GM23338 (cell line): ENCODE measurements around the gene MMP26. TPM values are rescaled to one million over a fixed set of nuclear protein-coding genes. Genes with fewer than 3 reads are reported as not detected.

ENCODE experiments used
- polyA plus RNA-seq: library from polyadenylated mRNA; unstranded; fragments of >200 nt; fragmentation: Nextera tagmentation; extraction: Ambion mirVana; gene quantifications from 2 replicates; pipeline ENCODE4 v1.2.1, GENCODE V29; 2016
- total RNA-seq: library from RNA; depleted of rRNA; stranded (reverse); fragments of >200 nt; shearing (Covaris generic); gene quantifications from 2 replicates; pipeline ENCODE4 v1.2.3, GENCODE V29; 2014; rRNA removed

Gene MMP26
- total and polyA plus RNA-seq, 2 experiments from 2014 or later = not detected

Other genes with a start within 250 kb of the MMP26 start
- not detected in 2 replicates for gene OR52K1, start 222.1 kb upstream of the MMP26 start, total RNA-seq
- not detected in 2 replicates for gene OR52K1, start 222.1 kb upstream of the MMP26 start, polyA plus RNA-seq
- not detected in 2 replicates for gene OR52M1, start 159.6 kb upstream of the MMP26 start, total RNA-seq
- not detected in 2 replicates for gene OR52M1, start 159.6 kb upstream of the MMP26 start, polyA plus RNA-seq
- not detected in 2 replicates for gene OR52I2, start 123.0 kb upstream of the MMP26 start, total RNA-seq
- gene OR52I2, start 123.0 kb upstream of the MMP26 start, polyA plus RNA-seq = 0.03 TPM in 1 of 2 replicates, not detected in the other
- gene OR52I1, start 110.7 kb upstream of the MMP26 start, total RNA-seq = not detected in 2 replicates
- gene OR52I1, start 110.7 kb upstream of the MMP26 start, polyA plus RNA-seq = not detected in 2 replicates
- gene TRIM68, start 96.6 kb upstream of the MMP26 start, total RNA-seq = 4.2 and 5.7 TPM in 2 replicates
- gene TRIM68, start 96.6 kb upstream of the MMP26 start, polyA plus RNA-seq = 1.6 and 2.2 TPM in 2 replicates
- gene OR51D1, start 67.3 kb upstream of the MMP26 start, total RNA-seq = not detected in 2 replicates
- gene OR51D1, start 67.3 kb upstream of the MMP26 start, polyA plus RNA-seq = not detected in 2 replicates
- not detected in 2 replicates for gene OR51E1, start 60.8 kb upstream of the MMP26 start, total RNA-seq
- gene OR51E1, start 60.8 kb upstream of the MMP26 start, polyA plus RNA-seq = not detected in 2 replicates
- not detected in 2 replicates for gene OR51E2, start 6.9 kb upstream of the MMP26 start, total RNA-seq
- gene OR51E2, start 6.9 kb upstream of the MMP26 start, polyA plus RNA-seq = not detected in 2 replicates
- gene OR51F1, start 65.2 kb downstream of the MMP26 start, total RNA-seq = not detected in 2 replicates
- gene OR51F1, start 65.2 kb downstream of the MMP26 start, polyA plus RNA-seq = not detected in 2 replicates
- not detected in 2 replicates for gene OR52R1, start 99.6 kb downstream of the MMP26 start, total RNA-seq
- gene OR52R1, start 99.6 kb downstream of the MMP26 start, polyA plus RNA-seq = not detected in 2 replicates
- not detected in 2 replicates for gene OR51F2, start 116.5 kb downstream of the MMP26 start, total RNA-seq
- not detected in 2 replicates for gene OR51F2, start 116.5 kb downstream of the MMP26 start, polyA plus RNA-seq
- not detected in 2 replicates for gene OR51S1, start 144.4 kb downstream of the MMP26 start, total RNA-seq
- not detected in 2 replicates for gene OR51S1, start 144.4 kb downstream of the MMP26 start, polyA plus RNA-seq
- gene OR51T1, start 177.1 kb downstream of the MMP26 start, total RNA-seq = not detected in 2 replicates
- gene OR51T1, start 177.1 kb downstream of the MMP26 start, polyA plus RNA-seq = not detected in 2 replicates
- gene OR51A7, start 199.0 kb downstream of the MMP26 start, total RNA-seq = not detected in 2 replicates
- not detected in 2 replicates for gene OR51A7, start 199.0 kb downstream of the MMP26 start, polyA plus RNA-seq
- not detected in 2 replicates for gene OR51G2, start 214.6 kb downstream of the MMP26 start, total RNA-seq
- not detected in 2 replicates for gene OR51G2, start 214.6 kb downstream of the MMP26 start, polyA plus RNA-seq
- not detected in 2 replicates for gene OR51G1, start 219.6 kb downstream of the MMP26 start, total RNA-seq
- not detected in 2 replicates for gene OR51G1, start 219.6 kb downstream of the MMP26 start, polyA plus RNA-seq
- gene OR51A4, start 242.8 kb downstream of the MMP26 start, total RNA-seq = not detected in 2 replicates
- not detected in 2 replicates for gene OR51A4, start 242.8 kb downstream of the MMP26 start, polyA plus RNA-seq